Measurements from ENCODE around the gene MED15. TPM values are rescaled to one million over a fixed set of nuclear protein-coding genes. Genes with fewer than 3 reads are reported as not detected.

MED15 gene
- total and polyA plus RNA-seq, 2 of the 8 experiments (the other 6 are each of a cell fraction or from before 2014, with no cell fraction given) = 28.3 to 57.1 TPM

GRCh38 chr22:20586403-20586745 lies 79.0 kb downstream of the MED15 start (continued):
- TF ChIP-seq YY1 (IDR thresholded peaks at IDR 0.05; ENCODE audit: low read depth, low read length) (no peak), PHF8 (conservative IDR thresholded peaks at IDR 0.05; ENCODE audit: low read depth, low read length) (no peak), EZH2 (IDR thresholded peaks at IDR 0.05; ENCODE audit: low read depth, low read length, severe bottlenecking) (no peak), TAF7 (optimal IDR thresholded peaks at IDR 0.05; ENCODE audit: borderline replicate concordance, low read depth, low read length) (no peak)

Measured in H1 (cell line).